Measurements from ENCODE around the gene LARGE1. TPM values are rescaled to one million over a fixed set of nuclear protein-coding genes. Genes with fewer than 3 reads are reported as not detected.

The LARGE1 gene
- total and polyA plus RNA-seq, 2 experiments from 2014 or later: 21.2 to 23.6 TPM

- no peaks in the 10 kb centered on the region for H3K9me3 ChIP-seq (ENCODE audit: low read depth)
- no peak overlapping the region for H3K27ac ChIP-seq
- no peak overlapping the region for H2AFZ ChIP-seq
- no peaks in the 10 kb centered on the region for H3K36me3 ChIP-seq (replicated peaks; ENCODE audit: insufficient read depth, low read depth)
- H3K4me1 ChIP-seq (ENCODE audit: insufficient read depth): peaks cover 6% of the 10 kb centered on the region
- WGBS (ENCODE audit: low lambda C conversion rate, missing lambda C conversion rate): 94% methylated on average over 1 of the region's 1 CpG
- no peak overlapping the region for H3K4me2 ChIP-seq
- TF ChIP-seq, protein P1, sequence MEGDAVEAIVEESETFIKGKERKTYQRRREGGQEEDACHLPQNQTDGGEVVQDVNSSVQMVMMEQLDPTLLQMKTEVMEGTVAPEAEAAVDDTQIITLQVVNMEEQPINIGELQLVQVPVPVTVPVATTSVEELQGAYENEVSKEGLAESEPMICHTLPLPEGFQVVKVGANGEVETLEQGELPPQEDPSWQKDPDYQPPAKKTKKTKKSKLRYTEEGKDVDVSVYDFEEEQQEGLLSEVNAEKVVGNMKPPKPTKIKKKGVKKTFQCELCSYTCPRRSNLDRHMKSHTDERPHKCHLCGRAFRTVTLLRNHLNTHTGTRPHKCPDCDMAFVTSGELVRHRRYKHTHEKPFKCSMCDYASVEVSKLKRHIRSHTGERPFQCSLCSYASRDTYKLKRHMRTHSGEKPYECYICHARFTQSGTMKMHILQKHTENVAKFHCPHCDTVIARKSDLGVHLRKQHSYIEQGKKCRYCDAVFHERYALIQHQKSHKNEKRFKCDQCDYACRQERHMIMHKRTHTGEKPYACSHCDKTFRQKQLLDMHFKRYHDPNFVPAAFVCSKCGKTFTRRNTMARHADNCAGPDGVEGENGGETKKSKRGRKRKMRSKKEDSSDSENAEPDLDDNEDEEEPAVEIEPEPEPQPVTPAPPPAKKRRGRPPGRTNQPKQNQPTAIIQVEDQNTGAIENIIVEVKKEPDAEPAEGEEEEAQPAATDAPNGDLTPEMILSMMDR (IDR thresholded peaks at IDR 0.05; ENCODE audit: poor library complexity): no peak
- no peak for TF ChIP-seq EZH2phosphoT487 (IDR thresholded peaks at IDR 0.05; ENCODE audit: low read depth, severe bottlenecking, unreplicated experiment)
- TF ChIP-seq EZH2 (IDR thresholded peaks at IDR 0.05; ENCODE audit: borderline replicate concordance): no peak
- no peaks in the 10 kb centered on the region for H4K20me1 ChIP-seq (ENCODE audit: insufficient read depth, poor library complexity, severe bottlenecking)
- H3K27me3 ChIP-seq: no peaks in the 10 kb centered on the region
- H3K9me2 ChIP-seq (replicated peaks; ENCODE audit: insufficient read depth): no peaks in the 10 kb centered on the region
- H3K79me2 ChIP-seq: no peaks in the 10 kb centered on the region
- H3K4me3 ChIP-seq: no peak overlapping the region
- no peak for DNase-seq (ENCODE audit: low spot score)
These were observed 463.8 kb downstream of the LARGE1 start for GRCh38 chr22:33456511-33456910.

- peaks cover 6% of the 10 kb centered on the region for H3K4me1 ChIP-seq (ENCODE audit: insufficient read depth)
- H3K4me2 ChIP-seq: no peak overlapping the region
- no peaks in the 10 kb centered on the region for H3K9me3 ChIP-seq (ENCODE audit: low read depth)
- H2AFZ ChIP-seq: no peak overlapping the region
- H3K27ac ChIP-seq: no peak overlapping the region
- no peaks in the 10 kb centered on the region for H4K20me1 ChIP-seq (ENCODE audit: insufficient read depth, poor library complexity, severe bottlenecking)
- H3K9me2 ChIP-seq (replicated peaks; ENCODE audit: insufficient read depth): no peaks in the 10 kb centered on the region
- H3K79me2 ChIP-seq: no peaks in the 10 kb centered on the region
- DNase-seq (ENCODE audit: low spot score): no peak
- no peaks in the 10 kb centered on the region for H3K27me3 ChIP-seq
- 73% methylated on average over 1 of the region's 1 CpG for WGBS (ENCODE audit: low lambda C conversion rate, missing lambda C conversion rate)
- H3K36me3 ChIP-seq (replicated peaks; ENCODE audit: insufficient read depth, low read depth): no peaks in the 10 kb centered on the region
- no peak overlapping the region for H3K4me3 ChIP-seq
- TF ChIP-seq EZH2 (IDR thresholded peaks at IDR 0.05; ENCODE audit: borderline replicate concordance): no peak
- TF ChIP-seq, protein P1 (IDR thresholded peaks at IDR 0.05; ENCODE audit: poor library complexity): no peak
- no peak for TF ChIP-seq EZH2phosphoT487 (IDR thresholded peaks at IDR 0.05; ENCODE audit: low read depth, severe bottlenecking, unreplicated experiment)
These were observed 465.2 kb downstream of the LARGE1 start for GRCh38 chr22:33455036-33455435.

- Histone ChIP-seq H3K9me2 (replicated peaks; ENCODE audit: insufficient read depth) (no peaks in the 10 kb centered on the region), H3K36me3 (replicated peaks; ENCODE audit: insufficient read depth, low read depth) (no peaks in the 10 kb centered on the region), H3K9me3 (ENCODE audit: low read depth) (no peaks in the 10 kb centered on the region), H3K79me2 (no peaks in the 10 kb centered on the region), H3K27ac (no peak overlapping the region), H2AFZ (no peak overlapping the region), H3K4me1 (ENCODE audit: insufficient read depth) (no peaks in the 10 kb centered on the region), H3K4me3 (no peak overlapping the region), H3K27me3 (no peaks in the 10 kb centered on the region), H3K4me2 (no peak overlapping the region), H4K20me1 (ENCODE audit: insufficient read depth, poor library complexity, severe bottlenecking) (no peaks in the 10 kb centered on the region)
- no peak for DNase-seq (ENCODE audit: low spot score)
- 47% methylated on average over 6 of the region's 6 CpGs for WGBS (ENCODE audit: low lambda C conversion rate, missing lambda C conversion rate)
- TF ChIP-seq, protein P1 (IDR thresholded peaks at IDR 0.05; ENCODE audit: poor library complexity): no peak
- TF ChIP-seq EZH2 (IDR thresholded peaks at IDR 0.05; ENCODE audit: borderline replicate concordance) (no peak), EZH2phosphoT487 (IDR thresholded peaks at IDR 0.05; ENCODE audit: low read depth, severe bottlenecking, unreplicated experiment) (no peak)
These were observed 468.3 kb downstream of the LARGE1 start for GRCh38 chr22:33451866-33452469.

Measured in hepatocyte (in vitro differentiated cells).